Activated CD8-positive, alpha-beta T cell treated with anti-CD3 and anti-CD28 coated beads, Interleukin-2, amount 10 ng/mL, durations not matched to agents 7 days and 5 days (primary cell): Measurements from ENCODE around the gene KCNH4. TPM values are rescaled to one million over a fixed set of nuclear protein-coding genes. Genes with fewer than 3 reads are reported as not detected.
"Not testable (repeated sequence)": the region's sequence is repeated elsewhere in the genome, so short reads cannot be mapped to it uniquely, and the experiment has no call there.

Source experiments
- ATAC-seq: fragments of 150-1000 bp; cut with Tn5 transposase; one replicate; pipeline ENCODE4 v1.10.0; 2021; ENCODE audit warnings: moderate library complexity
- CTCF ChIA-PET: fragments of 350-600 bp; sonication (Branson Sonifier 250); formaldehyde crosslinking; loops from one replicate; lab custom pipeline; 2021; ENCODE audit warnings: antibody characterized with exemption; lab: Charles Lee
- POLR2A ChIA-PET: fragments of 350-600 bp; sonication (Branson Sonifier 250); formaldehyde crosslinking; loops from one replicate; lab custom pipeline; 2021; ENCODE audit warnings: antibody characterized with exemption; lab: Charles Lee
- DNase-seq: peaks from one replicate; pipeline ENCODE4 v3.0.0-alpha.2; 2020
- H3K27ac Mint-ChIP-seq: one replicate; pipeline ENCODE4 v1.8.0; 2021; ENCODE audit warnings: mild to moderate bottlenecking, mixed read lengths
- H3K27me3 Mint-ChIP-seq: one replicate; pipeline ENCODE4 v1.8.0; 2021; ENCODE audit warnings: low read depth, mixed read lengths
- H3K36me3 Mint-ChIP-seq: one replicate; pipeline ENCODE4 v1.8.0; 2021; ENCODE audit warnings: low read depth, mixed read lengths
- H3K4me1 Mint-ChIP-seq: one replicate; pipeline ENCODE4 v1.8.0; 2021; ENCODE audit warnings: low read depth, mixed read lengths
- H3K4me3 Mint-ChIP-seq: one replicate; pipeline ENCODE4 v1.8.0; 2021; ENCODE audit warnings: mild to moderate bottlenecking, mixed read lengths
- H3K9me3 Mint-ChIP-seq: one replicate; pipeline ENCODE4 v1.8.0; 2022; ENCODE audit warnings: mixed read lengths; ENCODE audit not compliant: insufficient read depth
- total RNA-seq, 2 experiments: library from RNA; stranded (reverse); gene quantifications; one replicate each; pipeline ENCODE4 v1.2.3, GENCODE V29; 2021

Gene KCNH4
- total RNA-seq, 2 experiments from 2014 or later: 0.05 to 0.13 TPM

DNA sequence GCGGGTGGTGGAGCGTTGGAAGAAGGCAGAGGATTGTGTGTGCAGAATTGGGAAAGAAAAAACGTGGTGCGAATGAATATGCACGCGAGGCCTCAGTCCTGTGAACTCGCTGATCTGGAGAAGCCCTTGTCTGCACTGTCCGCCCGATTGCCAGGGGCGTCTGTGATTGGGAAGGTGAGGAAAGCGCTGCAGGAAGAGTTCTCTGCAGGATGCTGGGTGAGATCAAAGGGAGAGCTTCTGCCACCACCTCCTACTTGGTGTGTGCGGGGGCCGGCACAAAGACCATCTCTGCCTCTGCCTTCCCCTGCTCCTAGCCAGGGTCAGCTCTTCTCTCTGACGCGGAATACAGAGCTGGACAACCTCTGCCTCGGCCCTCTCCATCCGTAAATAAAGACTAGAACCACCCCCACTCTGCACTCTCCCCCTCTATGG lies 25.3 kb downstream of the KCNH4 start:
- ChIA-PET CTCF (interaction anchor here (0.7 to 1.2 kb wide), 2 partner anchors 21 to 24 kb away, joined by 3 read pairs; no protein-coding TSS in a partner anchor), POLR2A (interaction anchor here (0.7 to 1.8 kb wide), 2 partner anchors 16 to 35 kb away, joined by 4 to 8 read pairs; no protein-coding TSS in a partner anchor)

DNA sequence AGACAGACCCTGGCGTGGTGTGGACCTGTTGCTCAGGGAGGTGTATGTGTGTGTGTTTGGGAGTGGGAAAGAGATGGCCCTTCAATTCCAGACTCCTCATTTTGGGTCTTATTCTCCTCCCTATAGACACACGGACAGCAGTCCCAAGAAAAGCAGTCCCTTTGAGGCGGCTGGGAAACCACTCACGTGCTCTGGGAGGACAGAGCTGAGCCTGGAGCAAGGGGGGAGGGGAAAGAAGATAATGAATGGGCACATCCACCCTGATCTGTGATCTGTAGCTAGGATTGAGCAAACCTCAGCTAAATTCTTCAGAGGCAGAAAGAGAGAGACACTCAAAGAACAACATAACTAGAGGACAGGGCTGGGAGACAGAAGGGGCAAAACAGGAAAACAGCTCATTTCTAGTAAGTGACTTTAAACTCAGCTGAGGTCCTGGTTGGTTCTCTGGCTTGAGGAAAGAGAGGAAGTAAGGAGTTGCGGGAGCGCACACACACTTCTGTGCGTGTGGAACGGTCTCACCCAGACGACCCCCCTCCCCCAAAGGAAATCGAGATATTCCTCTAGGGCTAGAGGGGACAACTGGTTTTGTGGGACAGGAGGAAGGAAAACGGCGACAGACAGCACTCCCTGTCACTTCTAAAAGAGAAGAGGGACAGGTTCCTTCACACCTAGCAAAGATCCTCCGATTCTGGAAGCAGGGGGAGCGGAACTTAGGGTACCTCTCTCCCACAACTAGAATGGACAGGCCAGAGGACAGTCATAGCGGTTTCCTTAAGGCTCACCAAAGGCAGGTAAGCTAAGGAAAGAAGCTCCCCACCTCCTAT lies 26.8 kb downstream of the KCNH4 start:
- Mint-ChIP-seq H3K36me3 (peaks cover 13% of the 10 kb centered on the region), H3K9me3 (no peaks in the 10 kb centered on the region), H3K4me1 (peaks cover 42% of the 10 kb centered on the region), H3K27me3 (no peaks in the 10 kb centered on the region), H3K27ac (peak overlapping the region; percentile 84), H3K4me3 (peak overlapping the region; percentile 86)
- ATAC-seq (peak; percentile 0), DNase-seq (no peak)
- CTCF ChIA-PET: interaction anchor here (0.7 to 1.5 kb wide), 8 partner anchors 28 to 158 kb away, joined by 3 to 7 read pairs (median 4); partner anchors contain the start of genes DNAJC7 and NKIRAS2
- POLR2A ChIA-PET: interaction anchor here (0.6 to 2.2 kb wide), 14 partner anchors 11 to 260 kb away, joined by 3 to 8 read pairs (median 4); partner anchors contain the start of genes DHX58, DNAJC7, NKIRAS2 and STAT5B

More for the DNA sequence above, 25.3 kb downstream of the KCNH4 start:
- ATAC-seq (no peak), DNase-seq (no peak)
- Mint-ChIP-seq H3K36me3 (peaks cover 13% of the 10 kb centered on the region), H3K4me3 (peak overlapping the region; percentile 86), H3K4me1 (peaks cover 42% of the 10 kb centered on the region), H3K27me3 (no peaks in the 10 kb centered on the region), H3K27ac (peak overlapping the region; percentile 84), H3K9me3 (no peaks in the 10 kb centered on the region)

DNA sequence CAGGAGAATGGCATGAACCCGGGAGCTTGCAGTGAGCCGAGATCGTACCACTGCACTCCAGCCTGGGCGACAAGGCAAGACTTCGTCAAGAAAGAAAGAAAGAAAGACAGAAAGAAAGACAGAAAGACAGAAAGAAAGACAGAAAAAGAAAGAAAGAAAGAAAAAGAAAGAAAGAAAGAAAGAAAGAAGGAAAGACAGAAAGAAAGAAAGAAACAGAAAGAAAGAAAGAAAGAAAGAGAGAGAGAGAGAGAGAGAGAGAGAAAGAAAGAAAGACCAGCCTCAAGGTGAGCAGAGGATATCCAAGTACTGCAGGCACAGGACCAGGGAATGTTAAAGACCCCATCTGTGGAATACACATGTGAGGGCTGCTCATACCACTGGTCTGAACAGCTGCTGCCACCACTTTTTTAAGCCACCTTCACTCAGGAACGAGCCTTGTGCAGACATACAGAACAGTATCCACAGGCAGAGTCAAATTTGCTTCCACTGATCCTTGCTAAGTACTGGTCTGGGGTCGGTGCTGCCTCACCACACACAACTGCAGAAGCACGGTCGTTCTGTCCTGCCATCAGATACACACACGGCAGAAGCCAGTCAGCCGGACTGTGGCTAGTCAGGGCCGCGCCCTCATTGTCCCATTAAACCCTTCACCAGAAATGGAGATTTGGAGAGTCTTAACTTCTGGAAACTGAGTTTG lies 33.9 kb downstream of the KCNH4 start:
- ATAC-seq: no peak
- ChIA-PET CTCF (no interaction called here), POLR2A (no interaction called here)
- H3K27ac Mint-ChIP-seq: no peak overlapping the region
- H3K36me3 Mint-ChIP-seq: peaks cover 32% of the 10 kb centered on the region
- peaks cover 15% of the 10 kb centered on the region for H3K4me1 Mint-ChIP-seq
- no peaks in the 10 kb centered on the region for H3K9me3 Mint-ChIP-seq
- H3K4me3 Mint-ChIP-seq: no peak overlapping the region
- DNase-seq: no peak
- no peaks in the 10 kb centered on the region for H3K27me3 Mint-ChIP-seq

DNA sequence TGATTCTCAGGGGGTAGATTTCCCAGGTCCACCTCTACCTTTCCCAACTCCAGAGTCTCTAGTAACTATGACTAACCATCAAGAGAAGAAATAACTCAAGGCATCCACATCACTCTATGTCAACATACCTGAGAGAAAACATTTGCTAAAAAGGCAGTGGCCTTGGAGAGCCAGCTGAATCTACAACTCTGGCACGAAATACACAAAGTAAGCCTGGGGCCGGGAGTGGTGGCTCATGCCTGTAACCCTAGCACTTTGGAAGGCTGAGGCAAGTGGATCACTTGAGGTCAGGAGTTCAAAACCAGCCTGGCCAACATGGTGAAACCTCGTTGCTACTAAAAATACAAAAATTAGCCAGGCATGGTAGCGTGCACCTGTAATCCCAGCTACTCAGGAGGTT lies 37.8 kb downstream of the KCNH4 start:
- POLR2A ChIA-PET: interaction anchor here (1.2 to 1.5 kb wide), 2 partner anchors 11 to 31 kb away, joined by 3 to 5 read pairs; partner anchors contain the start of gene DHX58
- ATAC-seq, H3K27ac Mint-ChIP-seq, H3K4me1 Mint-ChIP-seq, H3K4me3 Mint-ChIP-seq, H3K9me3 Mint-ChIP-seq, H3K27me3 Mint-ChIP-seq, DNase-seq: not testable (repeated sequence)
- H3K36me3 Mint-ChIP-seq: peaks cover 31% of the 10 kb centered on the region
- CTCF ChIA-PET: interaction anchor here (0.7 to 1.9 kb wide), 2 partner anchors 16 to 38 kb away, joined by 3 to 6 read pairs; partner anchors contain the start of gene KCNH4

DNA sequence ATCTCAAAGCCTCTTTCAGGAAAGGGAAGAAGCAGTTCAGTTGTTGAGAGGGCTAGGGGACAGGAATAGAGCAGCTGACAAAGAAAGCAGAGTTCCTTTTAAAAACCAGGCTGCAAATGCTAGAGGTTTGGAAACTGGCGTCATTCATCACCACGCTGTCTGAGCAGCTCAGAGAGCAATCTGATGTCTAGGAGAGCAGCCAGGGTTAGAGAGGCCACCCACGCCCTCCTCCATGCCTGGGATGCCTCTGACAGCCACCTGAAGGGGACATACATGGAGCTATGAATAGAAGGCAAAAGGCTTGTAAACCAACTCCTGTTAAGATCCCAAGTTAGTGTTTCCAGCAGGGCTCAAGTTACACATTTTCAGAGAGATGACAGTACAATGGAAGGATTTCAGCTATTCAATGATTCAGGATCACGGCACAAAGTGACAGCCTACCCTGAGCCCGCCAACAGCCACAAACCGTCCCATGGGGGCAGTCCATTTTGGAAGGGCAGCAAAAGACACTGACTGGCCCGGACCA lies 38.5 kb downstream of the KCNH4 start:
- H3K9me3 Mint-ChIP-seq: no peaks in the 10 kb centered on the region
- no peak overlapping the region for H3K27ac Mint-ChIP-seq
- POLR2A ChIA-PET: interaction anchor here (1.5 kb wide), 1 partner anchor 11 kb away, joined by 5 read pairs; no protein-coding TSS in a partner anchor
- H3K4me3 Mint-ChIP-seq: no peak overlapping the region
- H3K27me3 Mint-ChIP-seq: no peaks in the 10 kb centered on the region
- ATAC-seq: no peak
- H3K4me1 Mint-ChIP-seq: peaks cover 5% of the 10 kb centered on the region
- CTCF ChIA-PET: interaction anchor here (1.9 kb wide), 1 partner anchor 39 kb away, joined by 6 read pairs; the partner anchor contains the start of gene KCNH4
- peaks cover 29% of the 10 kb centered on the region for H3K36me3 Mint-ChIP-seq
- no peak for DNase-seq

DNA sequence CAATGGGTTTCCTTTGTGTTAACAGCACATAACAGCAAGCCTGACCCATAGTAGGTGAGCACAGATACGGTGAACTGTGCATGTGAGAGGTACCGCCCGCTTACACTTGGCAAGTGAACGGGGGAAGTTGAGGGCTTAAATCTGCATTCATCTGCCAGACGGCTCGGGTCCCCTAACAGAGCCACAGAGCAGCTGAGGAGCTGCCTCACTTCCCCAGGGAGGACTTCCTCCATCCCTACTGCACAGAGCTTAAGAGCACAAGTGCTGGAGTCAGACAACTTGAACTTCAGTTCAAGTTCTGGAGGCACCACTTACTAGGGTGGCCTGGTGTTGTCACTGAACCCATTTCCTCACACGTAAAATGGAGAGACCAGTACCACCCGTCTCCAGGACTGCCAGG lies 39.6 kb downstream of the KCNH4 start:
- Mint-ChIP-seq H3K4me1 (peaks cover 10% of the 10 kb centered on the region), H3K27ac (no peak overlapping the region), H3K4me3 (no peak overlapping the region), H3K27me3 (no peaks in the 10 kb centered on the region), H3K9me3 (no peaks in the 10 kb centered on the region), H3K36me3 (peaks cover 26% of the 10 kb centered on the region)
- POLR2A ChIA-PET: no interaction called here
- ATAC-seq (no peak), DNase-seq (no peak)
- CTCF ChIA-PET: no interaction called here

DNA sequence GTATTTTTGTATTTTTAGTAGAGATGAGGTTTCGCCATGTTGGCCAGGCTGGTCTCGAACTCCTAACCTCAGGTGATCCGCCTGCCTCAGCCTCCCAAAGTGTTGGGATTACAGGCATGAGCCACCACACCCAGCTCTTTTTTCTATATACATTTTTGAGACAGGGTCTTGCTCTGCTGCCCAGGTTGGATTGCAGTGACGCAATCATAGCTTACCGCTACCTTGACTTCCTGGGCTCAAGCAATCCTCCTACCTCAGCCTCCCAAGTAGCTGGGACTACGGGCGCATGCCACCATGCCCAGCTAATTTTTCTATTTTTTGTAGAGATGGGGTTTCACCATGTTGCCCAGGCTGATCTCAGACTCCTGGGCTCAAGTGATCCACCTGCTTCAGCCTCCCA lies 40.3 kb downstream of the KCNH4 start:
- ATAC-seq, H3K9me3 Mint-ChIP-seq, CTCF ChIA-PET, H3K4me3 Mint-ChIP-seq, DNase-seq, H3K27ac Mint-ChIP-seq, H3K27me3 Mint-ChIP-seq: not testable (repeated sequence)
- peaks cover 17% of the 10 kb centered on the region for H3K4me1 Mint-ChIP-seq
- POLR2A ChIA-PET: interaction anchor here (0.5 kb wide), 1 partner anchor 31 kb away, joined by 3 read pairs; no protein-coding TSS in a partner anchor
- H3K36me3 Mint-ChIP-seq: peaks cover 29% of the 10 kb centered on the region

DNA sequence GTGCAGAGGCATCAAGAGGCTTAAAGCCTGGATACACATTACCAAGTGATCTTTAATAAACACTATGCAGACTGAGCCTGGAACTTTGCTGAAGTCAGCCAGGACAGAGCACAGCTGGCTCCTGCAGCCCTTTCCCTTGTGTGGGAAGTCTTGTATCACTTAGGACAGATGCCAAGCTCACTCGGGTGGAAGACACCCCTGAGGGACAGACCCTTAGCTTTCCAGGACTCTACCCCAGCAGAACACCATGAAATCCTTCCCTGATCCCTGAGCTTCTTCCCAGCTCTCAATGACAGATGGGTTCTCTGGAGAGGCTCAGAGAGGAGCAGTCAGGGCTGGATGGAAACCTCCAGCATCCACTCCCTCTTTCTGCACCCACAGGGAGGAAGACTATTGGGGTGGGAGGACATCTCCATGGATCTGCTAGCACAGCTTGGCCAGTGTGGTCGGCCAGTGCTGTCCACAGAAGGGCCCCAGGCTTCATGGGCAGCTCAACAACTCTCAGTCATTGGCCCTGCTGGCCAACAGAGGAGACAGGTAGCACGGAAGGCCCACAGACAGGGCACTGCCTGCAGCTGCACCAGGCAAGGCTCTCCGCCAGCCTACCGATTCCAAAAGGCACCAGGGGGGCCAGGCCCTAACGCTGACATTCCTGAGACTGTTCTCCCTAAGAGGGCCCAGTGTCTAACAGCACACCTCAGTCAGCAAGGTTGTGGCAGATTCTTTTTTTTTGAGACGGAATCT lies 42.0 kb downstream of the KCNH4 start:
- ChIA-PET CTCF (interaction anchor here (0.6 to 1.1 kb wide), 2 partner anchors 42 to 107 kb away, joined by 3 to 5 read pairs; partner anchors contain the start of gene KCNH4), POLR2A (interaction anchor here (2.2 kb wide), 1 partner anchor 16 kb away, joined by 8 read pairs; the partner anchor contains the start of gene RAB5C)
- DNase-seq (no peak), ATAC-seq (no peak)
- Mint-ChIP-seq H3K9me3 (no peaks in the 10 kb centered on the region), H3K27ac (no peak overlapping the region), H3K4me1 (peaks cover 29% of the 10 kb centered on the region), H3K4me3 (no peak overlapping the region), H3K36me3 (peaks cover 33% of the 10 kb centered on the region), H3K27me3 (no peaks in the 10 kb centered on the region)

DNA sequence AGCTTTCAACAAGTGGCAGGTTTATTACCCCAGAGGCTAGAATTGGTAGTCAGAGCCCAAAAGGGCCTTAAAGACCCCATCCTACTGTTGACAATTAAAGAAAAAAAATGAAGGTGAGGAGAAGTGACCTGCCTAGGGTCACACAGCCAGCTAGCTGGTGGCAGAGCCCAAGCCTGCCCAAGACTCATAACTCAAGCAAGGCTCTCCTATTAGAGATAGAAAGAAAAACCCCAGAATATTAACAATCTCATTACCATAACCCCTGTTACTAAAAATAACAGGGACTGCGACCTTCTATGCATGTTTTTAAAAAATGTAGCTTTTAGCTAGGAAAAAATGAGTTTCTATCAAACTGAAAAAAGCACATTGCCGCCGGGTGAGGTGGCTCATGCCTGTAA lies 44.3 kb downstream of the KCNH4 start:
- ChIA-PET CTCF (interaction anchor here (1.2 to 3.9 kb wide), 3 partner anchors 18 to 47 kb away, joined by 3 to 14 read pairs (median 7); partner anchors contain the start of gene KCNH4), POLR2A (interaction anchor here (1.4 to 1.6 kb wide), 2 partner anchors 16 to 23 kb away, joined by 3 to 8 read pairs; partner anchors contain the start of gene DHX58)
- no peak for ATAC-seq
- H3K27me3 Mint-ChIP-seq: no peaks in the 10 kb centered on the region
- H3K4me1 Mint-ChIP-seq: peaks cover 47% of the 10 kb centered on the region
- peak overlapping the region; percentile 56 for H3K27ac Mint-ChIP-seq
- no peaks in the 10 kb centered on the region for H3K9me3 Mint-ChIP-seq
- peaks cover 27% of the 10 kb centered on the region for H3K36me3 Mint-ChIP-seq
- H3K4me3 Mint-ChIP-seq: no peak overlapping the region
- DNase-seq: no peak
